Measurements from ENCODE around the gene ZG16B. TPM values are rescaled to one million over a fixed set of nuclear protein-coding genes. Genes with fewer than 3 reads are reported as not detected.

Gene ZG16B
- total RNA-seq, 1 experiment from 2014 or later, result 19.9 TPM

GRCh38 chr16:2842340-2843000, 12.4 kb downstream of the ZG16B start:
- intact Hi-C loops (cut with micrococcal nuclease; ENCODE audit: unreplicated experiment), result no loop called here
- no peak overlapping the region for H3K4me2 ChIP-seq
- no peak overlapping the region for H2AFZ ChIP-seq
- H3K79me2 ChIP-seq (ENCODE audit: low read depth), result no peaks in the 10 kb centered on the region
- H3K36me3 ChIP-seq (ENCODE audit: low read depth), result no peaks in the 10 kb centered on the region
- ChIA-PET CTCF (no interaction called here), POLR2A (ENCODE audit: unreplicated experiment) (interaction anchor here (0.6 kb wide), 1 partner anchor 312 kb away, joined by 3 read pairs; no protein-coding TSS in a partner anchor)
- H3K4me1 ChIP-seq (replicated peaks; ENCODE audit: insufficient read depth), result peaks cover 39% of the 10 kb centered on the region
- no peaks in the 10 kb centered on the region for H3K9me2 ChIP-seq (ENCODE audit: insufficient read depth)
- no peaks in the 10 kb centered on the region for H3K9me3 ChIP-seq (ENCODE audit: insufficient read depth, low read depth)
- TF ChIP-seq EZH2 (IDR thresholded peaks at IDR 0.05; ENCODE audit: low read depth) (no peak), CTCF (conservative IDR thresholded peaks at IDR 0.05) (peak; percentile 42; the same call in 1 of the 2 replicates)
- no TSS peak for BruUV-seq (replicated peaks)
- no peak overlapping the region for H3K27ac ChIP-seq
- no peaks in the 10 kb centered on the region for H3K27me3 ChIP-seq (ENCODE audit: insufficient read depth, low read depth)
- DNase-seq, result no peak
- H3K4me3 ChIP-seq, result no peak overlapping the region
- H4K20me1 ChIP-seq (ENCODE audit: insufficient read depth), result no peaks in the 10 kb centered on the region
- peaks cover 47% of the 10 kb centered on the region for H3F3A ChIP-seq (ENCODE audit: insufficient read depth, low read depth)

GRCh38 chr16:2843526-2843925, 13.4 kb downstream of the ZG16B start:
- TF ChIP-seq EZH2 (IDR thresholded peaks at IDR 0.05; ENCODE audit: low read depth) (no peak), CTCF (conservative IDR thresholded peaks at IDR 0.05) (no peak)
- no peaks in the 10 kb centered on the region for H3K79me2 ChIP-seq (ENCODE audit: low read depth)
- intact Hi-C loops (cut with micrococcal nuclease; ENCODE audit: unreplicated experiment), result no loop called here
- H4K20me1 ChIP-seq (ENCODE audit: insufficient read depth), result no peaks in the 10 kb centered on the region
- H3K36me3 ChIP-seq (ENCODE audit: low read depth), result no peaks in the 10 kb centered on the region
- H3K9me2 ChIP-seq (ENCODE audit: insufficient read depth), result no peaks in the 10 kb centered on the region
- no peaks in the 10 kb centered on the region for H3K27me3 ChIP-seq (ENCODE audit: insufficient read depth, low read depth)
- H3K4me3 ChIP-seq, result no peak overlapping the region
- H3K27ac ChIP-seq, result no peak overlapping the region
- CTCF ChIA-PET, result no interaction called here
- no peaks in the 10 kb centered on the region for H3K9me3 ChIP-seq (ENCODE audit: insufficient read depth, low read depth)
- H3K4me1 ChIP-seq (replicated peaks; ENCODE audit: insufficient read depth), result peaks cover 42% of the 10 kb centered on the region
- no peak overlapping the region for H2AFZ ChIP-seq
- no peak overlapping the region for H3K4me2 ChIP-seq
- peaks cover 48% of the 10 kb centered on the region for H3F3A ChIP-seq (ENCODE audit: insufficient read depth, low read depth)
- no peak for DNase-seq
- no TSS peak for BruUV-seq (replicated peaks)
- POLR2A ChIA-PET (ENCODE audit: unreplicated experiment), result no interaction called here

- H3K9me3 ChIP-seq (ENCODE audit: insufficient read depth, low read depth), result no peaks in the 10 kb centered on the region
- TF ChIP-seq CTCF (conservative IDR thresholded peaks at IDR 0.05) (no peak), EZH2 (IDR thresholded peaks at IDR 0.05; ENCODE audit: low read depth) (no peak)
- intact Hi-C loops (cut with micrococcal nuclease; ENCODE audit: unreplicated experiment), result no loop called here
- peaks cover 43% of the 10 kb centered on the region for H3F3A ChIP-seq (ENCODE audit: insufficient read depth, low read depth)
- peaks cover 52% of the 10 kb centered on the region for H3K4me1 ChIP-seq (replicated peaks; ENCODE audit: insufficient read depth)
- H3K4me3 ChIP-seq, result no peak overlapping the region
- H3K27me3 ChIP-seq (ENCODE audit: insufficient read depth, low read depth), result no peaks in the 10 kb centered on the region
- H3K27ac ChIP-seq, result peak overlapping the region; percentile 91; the same call in 1 of the 2 replicates
- no peaks in the 10 kb centered on the region for H4K20me1 ChIP-seq (ENCODE audit: insufficient read depth)
- ChIA-PET CTCF (interaction anchor here (1.0 kb wide), 1 partner anchor 11 kb away, joined by 3 read pairs; no protein-coding TSS in a partner anchor), POLR2A (ENCODE audit: unreplicated experiment) (interaction anchor here (0.7 kb wide), 1 partner anchor 80 kb away, joined by 3 read pairs; no protein-coding TSS in a partner anchor)
- no peak for DNase-seq
- no peaks in the 10 kb centered on the region for H3K36me3 ChIP-seq (ENCODE audit: low read depth)
- H3K9me2 ChIP-seq (ENCODE audit: insufficient read depth), result no peaks in the 10 kb centered on the region
- BruUV-seq (replicated peaks), result no TSS peak
- no peak overlapping the region; the same call in 1 of the 2 replicates for H3K4me2 ChIP-seq
- H3K79me2 ChIP-seq (ENCODE audit: low read depth), result no peaks in the 10 kb centered on the region
- no peak overlapping the region for H2AFZ ChIP-seq
These were observed 15.0 kb downstream of the ZG16B start for GRCh38 chr16:2845116-2845515.
